ENCODE data around the gene SHISA8. TPM values are rescaled to one million over a fixed set of nuclear protein-coding genes. Genes with fewer than 3 reads are reported as not detected.

Gene SHISA8
- total and polyA plus RNA-seq, 10 of the 15 experiments (the other 5 are each of a cell fraction or from before 2014, with no cell fraction given) = 0.06 to 10.1 (median 0.25) TPM

GRCh38 chr22:41931701-41932269 lies 16.9 kb upstream of the SHISA8 start (continued):
- TF ChIP-seq USF2 (IDR thresholded peaks at IDR 0.05; ENCODE audit: borderline replicate concordance, low read depth, low read length) (peak; percentile 36; the same call in 1 of the 2 replicates), PRDM15 (CRISPR knock-in tag; IDR thresholded peaks at IDR 0.05) (0 out of 2 replicates have a peak, but pooled peaks have one; percentile 41), CBFB (IDR thresholded peaks at IDR 0.05; ENCODE audit: low read depth) (0 out of 2 replicates have a peak, but pooled peaks have one; percentile 14), ZNF592 (IDR thresholded peaks at IDR 0.05) (peak; percentile 94)
